ENCODE measurements around the gene AMDHD2.
A peak's percentile ranks its signal among the peaks of the same experiment; 100 is the strongest.
"Not testable (repeated sequence)": the region's sequence is repeated elsewhere in the genome, so short reads cannot be mapped to it uniquely, and the experiment has no call there.

AMDHD2 gene

DNA sequence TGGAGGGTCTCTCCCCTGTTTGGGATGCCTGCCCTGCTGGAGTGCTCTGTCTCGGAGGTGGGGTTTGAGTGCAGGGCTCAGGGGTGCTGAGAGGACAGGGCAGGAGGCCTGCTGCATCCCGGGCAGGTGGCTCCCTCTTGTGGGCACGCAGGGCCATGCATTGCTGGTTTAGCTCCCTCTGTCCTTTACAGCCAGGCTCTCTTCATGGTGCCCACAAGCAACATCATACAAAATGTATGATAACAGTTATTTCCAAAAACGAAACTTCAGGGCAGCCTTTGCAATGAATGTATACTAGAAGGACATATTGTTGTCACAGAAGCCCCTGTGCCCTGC, 40.6 kb downstream of the AMDHD2 start:
- FAIRE-seq, result peak; percentile 83
- DNase-seq (ENCODE audit: insufficient read length, low spot score), result not testable (repeated sequence)

GRCh38 chr16:2567506-2567905, 47.3 kb downstream of the AMDHD2 start:
- not testable (repeated sequence) for FAIRE-seq; DNase-seq (ENCODE audit: insufficient read length, low spot score)

DNA sequence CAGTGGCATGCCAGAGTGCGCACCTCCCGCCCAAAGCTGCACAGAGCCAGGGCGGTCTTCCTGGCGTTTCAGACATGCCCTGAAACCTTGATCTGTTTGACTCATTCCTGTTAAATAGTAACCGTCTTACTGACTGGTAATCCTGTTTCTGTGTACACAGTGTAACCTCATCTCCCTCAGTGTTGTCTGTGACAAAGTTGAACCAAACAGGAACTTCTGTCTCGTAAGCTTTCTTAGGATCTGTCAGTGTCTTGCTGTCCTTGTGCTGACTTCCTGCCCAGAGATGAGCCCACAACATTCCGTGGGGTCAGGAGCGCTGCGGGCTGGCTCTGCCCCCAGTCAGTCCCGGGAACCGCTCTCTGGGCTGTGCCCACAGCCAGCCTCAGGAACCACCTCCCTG, 48.4 kb downstream of the AMDHD2 start:
- not testable (repeated sequence) for FAIRE-seq; DNase-seq (ENCODE audit: insufficient read length, low spot score)

DNA sequence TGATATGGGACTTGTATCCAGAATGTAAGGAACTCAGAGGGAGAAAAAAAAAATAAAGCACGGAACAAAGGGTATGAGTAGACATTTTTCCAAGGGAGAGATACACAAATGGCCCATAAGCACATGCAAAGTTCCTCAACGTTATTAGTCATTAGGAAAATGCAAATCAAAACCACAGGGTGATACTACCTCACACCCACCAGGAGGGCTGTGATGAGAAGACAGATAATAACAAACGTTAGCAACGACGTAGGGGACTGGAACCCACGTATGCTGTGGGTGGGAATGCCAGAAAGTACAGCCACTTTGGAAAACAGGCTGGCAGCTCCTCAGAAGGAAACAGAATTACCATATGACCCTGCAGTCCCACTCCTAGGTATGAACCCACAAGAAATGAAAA, 52.5 kb downstream of the AMDHD2 start:
- DNase-seq (ENCODE audit: insufficient read length, low spot score), result not testable (repeated sequence)
- FAIRE-seq, result peak; percentile 72

- not testable (repeated sequence) for DNase-seq (ENCODE audit: insufficient read length, low spot score)
Measured at GRCh38 chr16:2575839-2576238, 55.7 kb downstream of the AMDHD2 start.

GRCh38 chr16:2577044-2577443, 56.9 kb downstream of the AMDHD2 start:
- DNase-seq (ENCODE audit: insufficient read length, low spot score); FAIRE-seq: not testable (repeated sequence)

More at GRCh38 chr16:2575839-2576238, 55.7 kb downstream of the AMDHD2 start:
- not testable (repeated sequence) for FAIRE-seq

DNA sequence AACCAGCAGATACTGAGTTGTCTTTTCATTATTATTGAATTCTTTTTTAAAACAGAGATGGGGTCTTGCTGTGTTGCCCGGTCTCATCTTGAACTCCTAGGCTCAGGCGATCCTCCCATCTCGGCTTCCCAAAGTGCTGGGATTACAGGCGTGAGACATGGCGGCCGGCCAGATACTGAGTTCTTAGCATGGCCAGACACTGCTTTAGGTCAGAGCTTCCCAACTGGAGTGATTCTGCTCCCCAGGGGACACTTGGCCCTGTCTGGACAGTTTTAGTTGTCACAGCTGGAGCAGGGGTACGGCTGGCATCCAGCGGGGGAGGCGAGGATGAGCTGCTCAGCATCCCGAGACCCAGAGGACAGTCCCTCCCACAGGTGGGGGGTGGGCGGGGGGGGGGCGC, 58.7 kb downstream of the AMDHD2 start:
- not testable (repeated sequence) for DNase-seq (ENCODE audit: insufficient read length, low spot score); FAIRE-seq

GRCh38 chr16:2580143-2580542, 60.0 kb downstream of the AMDHD2 start:
- FAIRE-seq, result peak; percentile 85
- DNase-seq (ENCODE audit: insufficient read length, low spot score), result not testable (repeated sequence)

DNA sequence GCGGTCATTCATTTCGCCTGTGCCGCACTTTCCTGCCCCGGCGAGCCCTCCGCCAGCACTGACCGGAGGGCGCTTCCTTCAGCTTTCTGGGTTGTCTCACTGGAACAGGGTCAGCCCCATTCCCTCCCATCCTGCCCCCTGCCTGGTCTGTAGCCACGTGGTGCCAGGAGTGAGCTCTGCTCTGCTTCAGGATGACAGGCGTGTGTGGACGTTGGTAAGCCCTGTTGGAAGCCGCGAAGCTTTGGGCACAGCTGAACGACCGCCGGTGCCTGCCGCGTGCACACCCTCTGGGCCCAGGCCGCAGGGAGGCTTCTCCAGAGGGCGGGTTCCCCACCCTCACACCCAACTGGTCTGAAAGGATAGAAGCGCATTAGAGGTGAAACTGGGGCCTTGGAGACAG, 60.6 kb downstream of the AMDHD2 start:
- not testable (repeated sequence) for DNase-seq (ENCODE audit: insufficient read length, low spot score)
- FAIRE-seq, result peak; percentile 81

Data from HTR-8/SVneo (cell line).